ENCODE data around the gene RIMBP2.

The RIMBP2 gene

DNA sequence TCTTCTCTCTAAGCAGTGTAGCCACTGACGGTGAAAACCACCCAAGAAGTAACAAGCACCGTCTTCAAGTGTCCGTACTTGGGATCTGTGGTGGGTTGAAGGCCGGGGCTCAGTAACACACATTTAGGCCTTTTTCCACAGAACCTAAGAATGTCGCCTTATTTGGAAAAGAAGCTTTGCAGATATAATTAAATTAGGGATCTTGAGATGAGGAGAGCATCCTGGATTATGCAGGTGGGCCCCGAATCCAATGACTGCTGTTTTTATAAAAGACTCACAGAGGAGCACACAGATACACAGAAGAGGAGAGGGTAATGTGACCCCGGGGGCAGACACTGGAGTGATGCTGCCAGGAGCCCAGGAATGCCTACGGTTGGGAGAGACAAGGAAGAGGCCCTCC is 46.3 kb downstream of the RIMBP2 start:
- in situ Hi-C loops (cut with HindIII; ENCODE audit: low pct_ligation_motif_present, low pct_unique_long_range_greater_than_20kb, low sequenced_read_pairs), result no loop called here
- DNase-seq, result no peak

DNA sequence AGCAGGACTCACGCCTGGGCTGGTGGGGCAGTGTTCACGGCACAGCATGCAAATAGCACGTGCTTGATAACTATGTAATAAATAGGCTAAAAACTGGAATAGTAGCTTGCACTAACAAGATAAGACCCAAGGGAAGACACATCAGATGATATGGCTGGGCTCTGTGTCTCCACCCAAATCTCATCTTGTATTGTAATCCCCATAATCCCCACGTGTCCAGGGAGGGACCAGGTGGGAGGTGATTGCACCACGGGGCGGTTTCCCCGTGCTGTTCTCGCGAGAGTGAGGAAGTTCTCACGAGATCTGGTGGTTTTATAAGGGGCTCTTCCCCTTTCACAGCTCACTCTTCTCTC is 46.9 kb downstream of the RIMBP2 start:
- no peak for DNase-seq
- in situ Hi-C loops (cut with HindIII; ENCODE audit: low pct_ligation_motif_present, low pct_unique_long_range_greater_than_20kb, low sequenced_read_pairs), result no loop called here

DNA sequence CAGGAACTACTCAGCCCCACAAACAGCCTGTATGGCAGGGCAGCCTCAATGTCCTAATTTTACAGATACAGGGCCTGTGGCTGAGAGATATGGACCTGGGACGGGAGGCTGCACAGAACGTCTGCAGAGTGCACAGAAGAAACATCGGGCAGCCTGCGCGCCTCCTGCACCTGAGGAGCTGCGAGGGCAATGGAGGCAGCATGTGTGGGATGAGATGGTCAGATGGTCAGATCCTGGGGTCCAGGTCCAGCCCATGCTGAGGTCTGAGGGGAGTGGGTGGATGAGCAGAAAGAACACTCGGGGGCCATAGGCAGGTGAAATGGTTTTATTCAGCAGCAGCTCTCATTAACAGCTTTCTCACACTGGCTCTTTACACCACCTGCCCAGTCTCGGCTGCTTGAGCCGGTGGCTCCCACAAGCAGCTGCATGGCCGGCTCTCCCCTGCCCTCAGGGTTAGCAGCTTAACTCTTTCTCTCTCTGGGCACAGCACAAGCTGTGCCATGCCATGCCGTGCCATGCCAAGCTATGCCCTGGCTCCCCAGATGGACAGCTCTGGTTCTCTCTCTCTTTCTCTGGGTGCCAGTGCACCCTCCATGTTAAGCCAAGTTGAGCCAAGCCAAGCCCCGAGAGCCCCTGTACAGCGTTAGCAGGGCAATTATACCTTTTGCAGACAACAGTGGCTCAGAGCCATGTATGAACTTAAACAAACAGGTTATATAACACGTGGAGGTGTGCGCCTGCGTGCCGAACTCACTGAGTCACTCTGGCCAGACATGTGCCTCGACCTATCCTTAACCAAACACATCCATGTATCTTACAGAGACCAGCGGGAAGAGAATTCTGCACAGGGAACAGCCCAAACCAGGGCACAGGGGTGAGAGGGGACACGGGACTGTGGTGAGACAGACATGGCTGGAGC is 47.6 kb downstream of the RIMBP2 start:
- in situ Hi-C loops (cut with HindIII; ENCODE audit: low pct_ligation_motif_present, low pct_unique_long_range_greater_than_20kb, low sequenced_read_pairs), result no loop called here
- DNase-seq, result no peak

DNA sequence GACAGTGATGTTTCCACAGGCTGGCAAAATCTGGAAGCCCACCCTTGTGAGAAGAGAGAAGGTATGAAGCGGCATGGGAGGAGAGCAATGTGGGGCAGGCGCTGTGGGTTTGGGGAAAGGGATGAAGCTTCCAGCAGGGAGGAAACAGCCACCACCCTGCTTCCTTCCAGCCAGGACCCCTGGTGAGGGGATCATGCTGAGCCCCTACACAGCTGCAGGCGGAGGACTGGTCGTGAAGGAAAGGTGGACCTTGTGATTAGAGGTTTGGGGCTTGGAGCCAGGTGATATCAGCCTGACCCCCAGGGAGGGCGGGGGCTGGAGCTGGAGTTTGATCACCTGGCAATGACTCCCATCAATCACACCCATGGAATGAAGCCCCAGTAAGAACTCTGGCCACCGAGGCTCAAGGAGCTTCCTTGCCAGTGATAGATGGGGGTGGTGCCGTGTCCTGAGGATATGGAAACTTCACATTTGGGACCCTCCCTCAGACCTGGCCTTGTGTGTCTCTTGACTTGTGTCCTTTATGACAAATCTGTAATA is 48.6 kb downstream of the RIMBP2 start:
- in situ Hi-C loops (cut with HindIII; ENCODE audit: low pct_ligation_motif_present, low pct_unique_long_range_greater_than_20kb, low sequenced_read_pairs), result no loop called here
- DNase-seq, result no peak

DNA sequence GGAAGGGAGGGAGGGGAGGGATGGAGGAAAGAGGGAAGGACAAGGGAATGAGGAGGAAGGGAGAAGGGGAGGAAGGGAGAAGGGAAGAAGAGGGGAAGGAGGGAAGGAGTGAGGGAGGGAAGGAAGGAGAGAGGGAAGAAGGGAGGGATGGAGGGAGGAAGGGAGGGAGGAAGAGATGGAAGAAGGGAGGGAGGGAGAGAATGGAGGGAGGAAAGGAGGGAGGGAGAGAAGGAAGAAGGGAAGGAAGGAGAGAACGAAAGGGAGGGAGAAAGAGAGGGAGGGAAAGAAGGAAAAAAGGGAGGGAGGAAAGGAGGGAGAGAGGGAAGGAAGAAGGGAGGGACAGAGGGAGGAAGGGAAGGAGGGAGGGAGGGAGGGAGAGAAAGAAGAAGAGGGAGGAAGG is 49.5 kb downstream of the RIMBP2 start:
- in situ Hi-C loops (cut with HindIII; ENCODE audit: low pct_ligation_motif_present, low pct_unique_long_range_greater_than_20kb, low sequenced_read_pairs), result no loop called here
- no peak for DNase-seq

DNA sequence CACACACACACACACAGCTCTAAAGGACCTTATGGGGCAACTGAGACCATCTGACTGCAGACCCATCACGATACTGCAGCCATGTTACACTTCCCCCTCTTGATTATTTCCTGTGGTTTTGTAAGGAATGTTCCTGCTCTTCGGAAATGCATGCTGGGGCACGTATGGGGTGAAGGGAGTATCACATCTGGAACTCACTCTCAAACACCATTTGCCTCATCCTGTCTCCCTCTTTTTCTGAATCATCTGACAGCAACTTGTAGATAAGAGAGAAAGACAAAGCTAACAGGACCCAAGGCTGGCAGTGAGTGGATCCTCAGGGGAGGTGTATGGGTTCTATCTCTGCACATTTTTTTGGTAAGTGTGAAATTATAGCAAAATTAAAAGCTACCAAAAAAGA is 50.3 kb downstream of the RIMBP2 start:
- in situ Hi-C loops (cut with HindIII; ENCODE audit: low pct_ligation_motif_present, low pct_unique_long_range_greater_than_20kb, low sequenced_read_pairs), result no loop called here
- no peak for DNase-seq

DNA sequence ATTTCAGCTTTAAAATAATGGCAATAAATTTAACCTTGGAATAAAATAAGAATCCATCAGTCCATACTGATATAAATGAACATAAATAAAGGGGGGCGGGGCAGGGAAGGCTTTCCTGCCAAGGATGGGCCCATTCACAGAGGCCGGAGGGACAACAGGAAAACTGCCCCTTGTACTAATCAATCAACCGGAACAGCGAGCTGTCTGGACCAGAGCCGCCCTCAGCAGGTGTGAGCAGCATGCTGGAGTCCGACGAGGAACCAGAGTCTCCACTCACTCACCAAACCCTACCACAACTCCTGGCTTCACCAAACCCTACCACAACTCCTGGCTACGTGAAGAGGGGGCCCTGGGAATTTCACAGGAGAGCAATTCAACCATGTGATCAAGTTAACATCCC is 51.3 kb downstream of the RIMBP2 start:
- DNase-seq, result no peak
- in situ Hi-C loops (cut with HindIII; ENCODE audit: low pct_ligation_motif_present, low pct_unique_long_range_greater_than_20kb, low sequenced_read_pairs), result no loop called here

DNA sequence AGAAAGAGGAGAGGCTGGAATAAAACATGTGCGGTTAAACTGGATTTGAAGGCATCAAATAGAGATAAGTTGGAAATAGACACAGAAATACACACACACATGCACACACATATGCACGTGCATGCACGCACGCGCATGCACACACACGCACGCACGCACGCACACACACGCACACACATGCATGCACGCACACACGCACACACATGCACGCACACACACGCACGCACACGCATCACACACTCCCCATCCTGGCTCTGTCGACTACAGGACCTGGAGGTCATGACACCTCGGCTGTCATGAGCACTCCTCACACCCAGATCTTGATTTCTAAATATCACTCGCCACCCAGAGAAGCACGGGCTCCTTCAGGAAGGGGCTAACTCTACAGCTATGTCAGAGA is 51.8 kb downstream of the RIMBP2 start:
- no peak for DNase-seq
- in situ Hi-C loops (cut with HindIII; ENCODE audit: low pct_ligation_motif_present, low pct_unique_long_range_greater_than_20kb, low sequenced_read_pairs), result no loop called here

DNA sequence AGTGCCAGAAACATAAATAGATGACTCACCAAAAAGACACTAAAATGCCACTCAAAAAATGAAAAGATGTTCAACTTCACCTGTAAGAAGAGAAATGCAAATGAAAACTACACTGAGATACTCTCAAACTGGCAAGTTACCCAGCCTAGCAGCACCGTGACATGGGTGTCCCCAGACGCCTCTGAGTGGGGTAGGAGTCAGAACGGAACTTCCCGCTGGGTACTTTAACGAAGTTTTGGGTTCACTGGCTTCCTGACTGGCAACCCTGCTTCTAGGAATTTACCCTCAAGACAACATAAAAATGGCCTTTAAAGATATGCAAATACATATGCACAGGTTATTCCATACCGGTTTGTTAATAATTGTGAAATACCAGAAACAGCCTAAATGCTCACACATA is 52.6 kb downstream of the RIMBP2 start:
- in situ Hi-C loops (cut with HindIII; ENCODE audit: low pct_ligation_motif_present, low pct_unique_long_range_greater_than_20kb, low sequenced_read_pairs), result no loop called here
- DNase-seq, result no peak

DNA sequence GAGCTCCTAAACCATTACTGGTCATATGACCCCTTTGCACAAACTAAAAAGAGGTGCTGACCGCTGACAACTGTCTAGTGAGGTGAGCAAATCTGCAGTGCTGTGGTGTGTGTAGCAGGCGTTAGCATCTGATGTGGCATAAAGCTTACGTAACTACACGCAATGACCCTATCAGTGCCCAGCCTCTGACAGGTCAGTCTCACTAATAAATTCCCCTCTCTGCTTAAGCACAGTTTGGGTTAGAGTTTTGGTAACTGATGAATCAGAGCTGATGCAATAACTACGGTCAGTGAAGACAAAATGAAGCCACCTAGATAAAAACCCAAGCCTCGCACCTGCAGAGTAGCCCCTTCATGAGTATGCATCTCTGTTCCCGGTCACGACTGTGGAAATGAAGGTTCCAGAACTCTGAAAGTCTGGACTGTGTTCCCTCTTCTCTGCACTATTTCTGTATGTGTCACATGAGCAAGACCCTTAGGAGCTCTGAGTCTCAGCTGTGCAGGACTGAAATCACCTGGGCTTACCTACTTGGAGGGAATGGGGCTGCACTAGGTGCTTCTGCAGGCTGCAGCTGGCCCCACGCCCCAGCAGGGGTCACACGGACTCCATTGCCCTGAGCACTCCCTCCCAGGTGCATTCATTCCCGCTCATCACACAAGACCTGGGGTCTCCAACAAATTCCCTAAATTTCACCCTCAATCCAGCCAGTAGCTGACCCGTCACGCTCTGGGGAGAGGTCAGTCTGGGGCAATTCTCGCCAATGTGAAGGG is 54.4 kb downstream of the RIMBP2 start:
- DNase-seq, result no peak
- in situ Hi-C loops (cut with HindIII; ENCODE audit: low pct_ligation_motif_present, low pct_unique_long_range_greater_than_20kb, low sequenced_read_pairs), result no loop called here

DNA sequence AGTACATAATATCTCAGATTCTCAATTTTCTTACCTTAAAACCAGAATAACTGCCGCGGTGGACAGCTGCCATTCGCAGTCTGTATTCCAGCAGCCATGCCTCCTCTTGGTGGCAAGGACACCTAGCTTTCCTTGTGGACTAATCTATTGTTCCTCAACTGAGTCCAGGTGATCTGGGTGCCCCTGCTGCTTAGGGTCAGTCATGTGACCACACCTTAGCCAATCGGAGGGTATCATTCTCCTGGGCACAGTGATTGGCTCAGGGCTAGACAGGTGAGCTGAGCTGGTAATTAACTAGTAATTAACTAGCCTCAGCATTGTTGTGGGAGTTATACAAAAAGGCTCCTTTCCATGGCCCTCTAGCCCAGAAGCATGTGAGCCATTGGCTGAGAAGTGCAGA is 55.0 kb downstream of the RIMBP2 start:
- no peak for DNase-seq
- in situ Hi-C loops (cut with HindIII; ENCODE audit: low pct_ligation_motif_present, low pct_unique_long_range_greater_than_20kb, low sequenced_read_pairs), result no loop called here

DNA sequence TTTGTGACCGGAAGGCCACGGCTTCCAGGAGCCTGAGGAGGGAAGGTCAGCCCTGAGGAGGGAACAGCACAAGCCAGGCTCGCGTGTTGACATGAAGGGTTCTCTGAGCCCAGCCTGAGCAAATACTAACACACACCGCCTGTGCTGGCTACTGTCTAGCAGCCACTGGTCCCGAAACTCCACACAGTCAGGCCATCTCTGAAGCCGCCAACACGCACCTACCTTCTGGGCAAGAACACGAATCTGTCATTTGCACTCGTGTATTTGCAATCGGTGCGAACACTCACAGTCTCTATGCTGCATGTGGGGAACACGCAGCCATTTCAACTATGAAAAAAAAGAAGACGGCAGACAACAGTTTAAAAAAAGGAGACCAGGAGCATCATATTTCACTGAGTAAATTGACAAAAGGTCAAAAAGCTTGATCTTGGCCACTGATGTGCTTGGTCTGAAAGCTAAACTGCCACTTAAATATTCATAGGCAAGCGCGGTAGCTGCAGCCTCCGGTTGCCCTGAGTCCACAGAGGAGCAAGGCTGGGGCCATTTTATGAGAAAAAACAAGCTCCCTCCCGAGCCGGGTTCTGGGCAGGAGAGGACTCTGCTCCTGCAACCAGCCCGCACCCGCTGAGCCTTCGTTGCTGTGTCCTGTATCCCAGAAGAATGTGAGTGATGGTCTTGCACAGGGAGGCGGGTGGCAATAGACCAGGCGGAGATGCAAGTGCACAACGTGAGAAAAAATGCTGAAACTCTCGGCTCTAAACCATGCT is 57.8 kb downstream of the RIMBP2 start:
- DNase-seq, result no peak
- in situ Hi-C loops (cut with HindIII; ENCODE audit: low pct_ligation_motif_present, low pct_unique_long_range_greater_than_20kb, low sequenced_read_pairs), result no loop called here

DNA sequence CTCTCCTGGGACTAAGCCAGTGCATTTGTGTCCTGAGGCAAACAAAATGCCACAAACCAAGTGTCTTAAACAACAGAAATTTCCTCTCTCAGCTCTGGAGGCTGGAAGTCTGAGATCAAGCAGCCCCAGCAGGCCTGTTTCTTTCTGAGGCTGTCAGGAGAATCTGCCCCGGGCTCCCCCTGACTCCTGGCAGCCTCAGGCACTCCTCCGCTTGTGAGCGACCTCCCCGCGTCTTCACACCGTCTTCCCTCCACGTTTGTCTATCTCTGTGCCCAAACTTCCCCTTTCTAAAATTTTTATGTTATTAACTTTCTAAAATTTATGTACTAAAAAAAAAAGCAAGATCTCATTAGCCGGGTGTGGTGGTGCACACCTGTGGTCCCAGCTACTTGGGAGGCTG is 59.7 kb downstream of the RIMBP2 start:
- no peak for DNase-seq
- in situ Hi-C loops (cut with HindIII; ENCODE audit: low pct_ligation_motif_present, low pct_unique_long_range_greater_than_20kb, low sequenced_read_pairs), result no loop called here

DNA sequence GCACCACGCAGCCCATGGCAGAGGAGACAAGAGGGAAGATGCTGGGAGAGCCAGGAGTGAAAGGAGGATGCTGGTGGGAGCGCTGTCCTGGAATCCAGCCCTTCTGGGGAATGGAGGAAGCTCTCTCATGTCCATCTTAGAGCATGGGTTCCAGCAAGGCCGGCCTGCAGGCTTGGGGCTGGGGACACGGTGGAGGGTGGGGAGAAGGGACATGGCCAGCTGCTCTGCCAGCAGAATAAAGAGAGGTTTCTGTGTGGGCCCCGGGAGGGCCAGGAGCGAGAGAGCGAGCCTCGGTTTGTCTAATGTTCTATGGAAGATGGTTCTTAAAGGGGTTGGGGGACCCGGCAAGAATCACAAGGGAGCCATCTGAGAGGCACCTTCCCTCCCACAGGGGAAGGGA is 60.2 kb downstream of the RIMBP2 start:
- in situ Hi-C loops (cut with HindIII; ENCODE audit: low pct_ligation_motif_present, low pct_unique_long_range_greater_than_20kb, low sequenced_read_pairs), result no loop called here
- DNase-seq, result no peak

DNA sequence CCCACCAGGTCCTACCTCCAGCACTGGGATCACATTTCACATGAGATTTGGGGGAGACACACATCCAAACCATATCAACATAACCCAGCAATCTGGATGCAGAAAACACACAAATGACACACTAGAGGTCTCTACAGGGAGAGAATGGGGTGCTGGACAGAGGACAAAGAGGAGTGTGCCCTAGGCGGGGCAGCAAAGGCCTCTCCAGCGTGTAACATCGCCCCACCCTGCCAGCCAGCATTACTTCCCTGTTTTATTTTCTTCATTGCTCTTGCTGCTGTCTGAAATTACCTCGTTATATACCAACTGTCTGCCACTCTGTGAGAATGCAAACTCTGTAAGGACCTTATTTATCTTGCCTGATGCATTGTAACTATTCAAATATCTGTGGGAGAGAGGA is 61.1 kb downstream of the RIMBP2 start:
- in situ Hi-C loops (cut with HindIII; ENCODE audit: low pct_ligation_motif_present, low pct_unique_long_range_greater_than_20kb, low sequenced_read_pairs), result no loop called here
- DNase-seq, result no peak

DNA sequence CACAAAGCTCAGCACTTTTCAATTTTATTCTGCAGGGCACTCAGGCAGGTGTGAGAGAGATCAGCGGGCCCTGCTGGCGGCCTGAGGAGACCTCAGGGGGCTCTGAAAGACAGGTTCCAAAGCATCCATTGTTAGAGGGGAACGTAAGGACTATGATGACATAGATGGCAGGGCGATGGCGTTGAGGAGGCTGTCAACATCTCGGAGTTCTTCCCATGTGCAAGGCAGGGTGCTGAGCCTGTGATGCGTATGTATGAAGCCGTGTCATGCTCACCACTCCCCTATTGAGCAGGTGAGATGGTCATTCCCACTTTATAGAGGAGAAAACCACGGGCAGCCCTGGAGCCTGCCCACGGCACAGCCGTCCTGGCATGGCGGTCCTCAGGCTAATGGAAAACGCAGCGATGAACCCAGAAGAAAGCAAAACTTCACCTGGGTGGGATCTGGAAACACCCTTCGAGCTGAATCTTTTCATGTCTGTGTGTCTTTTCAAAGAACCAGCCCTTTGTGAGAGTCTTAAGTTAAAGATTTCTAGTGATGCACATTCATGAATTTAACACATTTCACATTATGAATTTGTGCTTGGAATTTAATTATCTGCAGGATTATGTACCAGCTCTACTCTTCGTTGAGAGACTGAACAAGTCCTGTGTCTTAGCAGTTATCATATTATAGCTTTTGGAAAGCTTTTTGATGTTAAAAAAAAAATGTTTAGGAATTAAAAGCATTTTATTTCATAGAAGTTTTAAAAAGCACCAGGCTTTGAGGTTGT is 64.7 kb downstream of the RIMBP2 start:
- no peak for DNase-seq
- in situ Hi-C loops (cut with HindIII; ENCODE audit: low pct_ligation_motif_present, low pct_unique_long_range_greater_than_20kb, low sequenced_read_pairs), result no loop called here

DNA sequence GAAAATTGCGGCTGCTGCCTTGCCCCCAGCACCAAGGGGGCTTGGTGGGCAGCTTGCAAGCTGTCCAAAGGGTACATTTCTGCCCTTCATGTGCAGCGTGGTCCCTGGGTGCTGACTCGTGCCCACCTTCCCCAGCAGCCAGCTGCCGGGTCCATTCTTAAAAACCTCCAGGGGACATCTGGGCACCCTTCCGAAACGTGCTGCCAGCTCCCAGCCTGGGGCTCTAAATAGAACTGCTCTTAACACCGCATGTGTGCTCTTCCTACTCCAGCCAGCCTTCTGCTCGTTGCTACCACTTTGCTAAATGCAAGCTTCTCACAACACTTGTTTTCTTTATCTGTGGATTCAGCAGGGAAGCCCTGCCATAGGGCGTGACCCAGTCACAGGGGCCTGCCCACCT is 66.0 kb downstream of the RIMBP2 start:
- in situ Hi-C loops (cut with HindIII; ENCODE audit: low pct_ligation_motif_present, low pct_unique_long_range_greater_than_20kb, low sequenced_read_pairs), result no loop called here

More for the DNA sequence above, 66.0 kb downstream of the RIMBP2 start:
- no peak for DNase-seq
